Right cardiac atrium (tissue), 5 donors: ENCODE data around the gene CSNK1E. TPM values are rescaled to one million over a fixed set of nuclear protein-coding genes. Genes with fewer than 3 reads are reported as not detected.

ENCODE experiments used
- ATAC-seq, 2 donors: fragments of 200-7000 bp; cut with Tn5 transposase; one replicate each; pipeline versions ENCODE4 v1.8.0 to v1.9.1; 2020; ENCODE audit warnings: moderate library complexity in 2 of 2, mild to moderate bottlenecking in 1 of 2
- DNase-seq, 3 donors: peaks; one replicate each; pipeline ENCODE4 v3.0.0-alpha.2; 2020
- H3K27ac ChIP-seq: one replicate; pipeline ENCODE4 v1.5.1; 2013; ENCODE audit warnings: mild to moderate bottlenecking, low read length, control low read depth, moderate library complexity
- H3K27me3 ChIP-seq: one replicate; pipeline ENCODE4 v1.6.1; 2013; ENCODE audit not compliant: control insufficient read depth, insufficient read depth
- H3K4me1 ChIP-seq: one replicate; pipeline ENCODE4 v1.6.1; 2013; ENCODE audit warnings: low read length; ENCODE audit not compliant: control insufficient read depth, insufficient read depth
- H3K4me3 ChIP-seq: one replicate; pipeline ENCODE4 v1.5.1; 2013; ENCODE audit warnings: low read length, control low read depth
- H3K9me3 ChIP-seq: one replicate; pipeline ENCODE4 v1.6.1; 2013; ENCODE audit warnings: low read length; ENCODE audit not compliant: control insufficient read depth
- WGBS: extraction: QIAGEN DNeasy Blood & Tissue Kit; methylation state at CpG from one replicate; pipeline ENCODE4 v1.1.7; 2013; 5-methylcytosine and 5-hydroxymethylcytosine counted together
- intact Hi-C, 4 donors: fragments of 100-400 bp; cut with DNase I; formaldehyde crosslinking; loops; one replicate each; pipeline versions ENCODE4 v1.11.0 to v1.14.0; 2022 to 2023
- polyA plus RNA-seq: library from polyadenylated mRNA; stranded (reverse); fragments of 200-250 nt; gene quantifications from one replicate; pipeline ENCODE4 v1.2.3, GENCODE V29; 2013
- total RNA-seq, 4 donors: library from RNA; stranded (reverse); fragmentation: NEBNext Ultra II Directional; extraction: Animal tissue kit (Norgen Biotek cat#: 25700); gene quantifications; one replicate each; pipeline ENCODE4 v1.2.1, GENCODE V29; 2021
- donor health status: healthy with polysubstance abuse.
- donor health status: DM: no; HTN: yes; CAD: no.
- donor health status: DM: no; HTN: no; CAD: no.
- donor health status: DM: no; HTN: yes; CAD: no; lungs with severe emphysema.
- donor health status: DM: yes; HTN: yes; CAD: no.

Gene CSNK1E
- total and polyA plus RNA-seq, 5 donors: 69.7 to 88.6 (median 76.3) TPM

- Histone ChIP-seq H3K4me1 (peaks cover 16% of the 10 kb centered on the region), H3K27me3 (no peaks in the 10 kb centered on the region), H3K27ac (no peak overlapping the region), H3K4me3 (no peak overlapping the region), H3K9me3 (no peaks in the 10 kb centered on the region)
- 72% methylated on average over 19 of the region's 19 CpGs for WGBS
- DNase-seq (no peak), ATAC-seq (peak in 1 of 2 donors; percentile 2)
- intact Hi-C loops: no loop called here
These were observed 71.1 kb downstream of the CSNK1E start for GRCh38 chr22:38246046-38246658.

DNA sequence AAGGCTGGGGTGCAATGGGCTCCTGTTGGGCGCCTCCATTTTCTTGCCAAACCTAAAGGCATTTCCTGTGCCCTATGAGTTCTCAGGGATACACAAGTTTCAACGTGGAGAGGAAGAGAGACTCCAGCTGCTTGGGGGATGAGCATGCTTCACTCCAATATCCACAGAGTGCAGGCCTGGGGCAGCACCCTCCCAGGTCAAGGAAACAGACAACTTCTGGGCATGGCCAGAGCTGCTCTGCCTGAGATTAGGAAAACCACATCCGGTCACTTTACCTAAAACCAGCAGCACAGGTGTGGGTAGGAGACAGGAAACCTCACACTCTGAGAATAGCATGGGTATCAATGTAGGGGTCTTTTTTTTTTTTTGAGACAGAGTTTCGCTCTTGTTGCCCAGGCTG, 73.1 kb downstream of the CSNK1E start:
- no peaks in the 10 kb centered on the region for H3K27me3 ChIP-seq
- H3K4me1 ChIP-seq: peaks cover 8% of the 10 kb centered on the region
- ATAC-seq: no peak
- DNase-seq: no peak
- intact Hi-C loops: no loop called here
- 75% methylated on average over 4 of the region's 4 CpGs for WGBS
- H3K4me3 ChIP-seq: no peak overlapping the region
- no peak overlapping the region for H3K27ac ChIP-seq
- no peaks in the 10 kb centered on the region for H3K9me3 ChIP-seq

DNA sequence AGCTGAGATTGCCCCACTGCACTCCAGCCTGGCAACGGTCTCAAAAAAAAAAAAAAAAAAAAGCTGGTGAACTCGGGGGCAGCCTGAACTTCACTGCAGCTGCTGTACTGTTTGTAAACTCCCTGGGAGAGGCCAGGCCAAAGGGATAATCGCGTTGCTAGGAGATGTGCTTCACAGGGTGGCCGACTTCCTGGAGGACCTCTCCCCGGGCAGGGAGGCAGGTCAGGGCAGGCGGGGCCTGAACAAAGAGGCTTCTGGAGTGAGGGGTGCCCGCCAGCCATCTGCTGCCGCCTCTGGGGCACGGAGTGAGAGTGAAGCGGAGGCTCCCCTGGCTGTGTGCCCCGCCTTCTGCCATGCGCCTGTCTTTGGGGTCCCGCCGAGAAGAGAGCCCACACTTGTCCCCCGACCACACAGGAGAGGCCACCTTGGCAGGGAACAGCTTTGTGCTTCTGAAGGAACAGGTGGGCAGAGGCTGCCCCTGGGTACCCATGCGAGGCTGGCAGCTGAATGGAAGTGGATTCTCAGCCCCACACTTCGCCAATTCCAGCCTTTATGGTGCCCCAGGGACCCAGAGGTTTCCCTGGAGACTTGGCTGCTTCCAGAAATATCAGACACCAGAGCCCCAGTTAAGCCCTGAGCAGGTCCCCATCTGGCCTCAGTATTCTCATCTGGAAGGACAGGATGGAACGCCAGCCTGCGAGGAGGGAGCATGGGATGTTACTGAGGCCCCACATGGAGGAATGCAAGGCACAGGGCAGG, 74.0 kb downstream of the CSNK1E start:
- WGBS: 59% methylated on average over 20 of the region's 20 CpGs
- Histone ChIP-seq H3K27me3 (no peaks in the 10 kb centered on the region), H3K4me3 (no peak overlapping the region), H3K9me3 (no peaks in the 10 kb centered on the region), H3K4me1 (peaks cover 9% of the 10 kb centered on the region), H3K27ac (peak overlapping the region; percentile 20)
- ATAC-seq: peak; percentile 28 to 43
- DNase-seq: peak; percentile 60 to 80 (median 75)
- intact Hi-C loops: no loop called here

- H3K27me3 ChIP-seq: no peaks in the 10 kb centered on the region
- peak in 1 of 2 donors; percentile 12 for ATAC-seq
- DNase-seq: no peak
- intact Hi-C loops: no loop called here
- no peak overlapping the region for H3K27ac ChIP-seq
- H3K4me1 ChIP-seq: peaks cover 4% of the 10 kb centered on the region
- no peak overlapping the region for H3K4me3 ChIP-seq
- no peaks in the 10 kb centered on the region for H3K9me3 ChIP-seq
- WGBS: 77% methylated on average over 6 of the region's 6 CpGs
These were observed 76.4 kb downstream of the CSNK1E start for GRCh38 chr22:38240734-38241252.

Other genes with a start within 250 kb of the CSNK1E start
- gene SLC16A8, start 233.2 kb downstream of the CSNK1E start, total RNA-seq: under 1 TPM in 3 of 4 donors, not detected in 1; 0.41 to 0.68 (median 0.57) TPM
- 0.63 TPM for gene SLC16A8, start 233.2 kb downstream of the CSNK1E start, polyA plus RNA-seq
- under 1 TPM in 2 of 4 donors, not detected in 2; 0.17 to 0.53 TPM for gene BAIAP2L2, start 206.7 kb downstream of the CSNK1E start, total RNA-seq
- 0.20 TPM for gene BAIAP2L2, start 206.7 kb downstream of the CSNK1E start, polyA plus RNA-seq
- 10 to 100 TPM; 16.0 to 25.2 (median 17.6) TPM for gene PLA2G6, start 135.6 kb downstream of the CSNK1E start, total RNA-seq
- gene PLA2G6, start 135.6 kb downstream of the CSNK1E start, polyA plus RNA-seq: 16.0 TPM
- 10 to 100 TPM in 1 of 4 donors, 1 to 10 TPM in 3; 4.8 to 13.7 (median 7.1) TPM for gene MAFF, start 115.4 kb downstream of the CSNK1E start, total RNA-seq
- 20.5 TPM for gene MAFF, start 115.4 kb downstream of the CSNK1E start, polyA plus RNA-seq
- gene TMEM184B, start 44.4 kb downstream of the CSNK1E start, total RNA-seq: 10 to 100 TPM; 48.2 to 55.8 (median 49.5) TPM
- 32.2 TPM for gene TMEM184B, start 44.4 kb downstream of the CSNK1E start, polyA plus RNA-seq
- 10 to 100 TPM; 15.7 to 40.5 (median 31.3) TPM for gene KCNJ4, start 137.8 kb upstream of the CSNK1E start, total RNA-seq
- gene KCNJ4, start 137.8 kb upstream of the CSNK1E start, polyA plus RNA-seq: 40.4 TPM
- 1 to 10 TPM; 5.0 to 8.3 (median 7.4) TPM for gene KDELR3, start 150.7 kb upstream of the CSNK1E start, total RNA-seq
- gene KDELR3, start 150.7 kb upstream of the CSNK1E start, polyA plus RNA-seq: 7.9 TPM
- gene DDX17, start 188.9 kb upstream of the CSNK1E start, total RNA-seq: 100 to 1,000 TPM; 216 to 253 (median 238) TPM
- gene DDX17, start 188.9 kb upstream of the CSNK1E start, polyA plus RNA-seq: 134 TPM